Skeletal muscle cell (primary cell): ENCODE measurements around the gene GALNT2.

ENCODE experiments used
- DNase-seq: peaks from one replicate; pipeline ENCODE4 v3.0.0-alpha.2; 2010; ENCODE audit warnings: low read depth
- H3K4me3 ChIP-seq: 2 replicates; pipeline ENCODE4 v1.5.1; 2011; ENCODE audit warnings: low read depth, mild to moderate bottlenecking, control low read depth, low read length, moderate library complexity

The GALNT2 gene

DNA sequence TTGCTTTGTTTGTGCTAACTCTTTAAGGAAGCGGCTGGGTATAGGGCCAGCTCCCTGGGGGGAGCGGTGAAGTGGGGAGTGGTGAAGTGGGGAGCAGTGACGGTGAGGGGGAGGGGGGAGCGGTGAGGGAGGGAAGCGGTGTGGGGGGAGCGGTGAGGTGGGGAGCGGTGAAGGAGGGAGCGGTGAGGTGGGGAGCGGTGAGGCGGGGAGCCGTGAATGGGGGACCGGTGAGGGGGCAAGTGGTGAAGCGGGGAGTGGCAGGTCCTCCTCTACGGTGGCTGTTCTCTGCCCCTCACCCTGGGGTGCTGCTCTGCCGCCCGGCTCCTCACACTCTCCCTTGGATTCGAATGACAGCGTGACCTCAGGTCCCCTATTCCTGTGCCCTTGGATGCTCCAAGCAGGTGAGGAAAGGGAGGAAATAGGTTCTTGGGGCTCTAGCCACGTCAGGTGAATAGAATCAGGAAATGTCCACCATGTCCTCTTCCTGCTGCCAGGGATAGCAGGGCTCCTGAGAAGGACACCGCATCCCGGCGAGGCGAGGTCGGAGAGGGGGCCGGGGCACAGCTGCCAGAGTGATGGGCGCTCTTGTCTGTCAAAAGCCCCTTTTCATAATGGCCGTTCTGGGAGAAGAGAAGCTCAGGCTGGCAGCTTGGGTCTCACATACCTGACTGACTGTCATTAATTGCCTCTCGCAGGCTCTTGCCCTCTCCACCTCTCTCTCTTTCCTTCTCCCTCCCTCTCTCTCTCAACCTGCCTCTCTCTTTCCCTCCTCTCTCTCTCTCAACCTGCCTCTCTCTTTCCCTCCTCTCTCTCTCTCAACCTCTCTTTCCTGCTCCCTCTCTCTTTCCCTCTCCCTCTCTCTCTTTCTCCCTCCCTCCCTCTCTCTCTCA is 224.9 kb downstream of the GALNT2 start:
- no peak overlapping the region for H3K4me3 ChIP-seq
- DNase-seq: no peak

DNA sequence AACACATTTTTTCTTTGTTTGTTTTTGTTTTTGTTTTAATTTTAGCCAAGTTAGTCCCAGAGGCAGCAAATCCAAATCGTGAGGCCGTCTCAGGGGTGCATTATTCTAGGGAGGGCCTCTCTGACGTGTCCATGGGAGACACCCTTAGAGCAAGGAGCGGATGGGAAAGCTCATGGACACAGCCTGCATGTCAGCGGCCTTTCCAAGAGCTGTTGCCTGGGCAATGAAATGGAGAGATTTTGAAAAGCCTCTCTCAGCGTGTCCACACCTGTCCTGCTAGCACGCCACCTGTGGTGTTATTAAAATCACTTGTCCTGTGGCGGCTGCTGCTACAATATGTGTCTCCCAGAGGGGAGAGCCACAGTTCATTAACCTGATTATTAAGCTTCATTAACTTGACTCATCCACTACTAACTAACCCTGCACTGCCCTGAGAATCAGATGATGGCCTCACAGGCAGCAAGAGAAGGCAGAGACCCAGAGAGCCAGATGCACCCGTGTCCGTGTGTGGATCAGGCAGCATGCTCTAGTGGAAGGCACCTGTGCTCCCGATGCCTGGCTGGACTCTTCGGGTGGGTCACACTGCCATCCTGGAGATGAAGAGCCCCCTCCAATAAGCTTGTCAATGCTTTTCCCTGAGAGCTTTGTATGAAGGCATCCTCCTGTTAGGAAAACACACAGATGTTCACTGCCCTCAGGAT is 225.8 kb downstream of the GALNT2 start:
- no peak for DNase-seq
- H3K4me3 ChIP-seq: no peak overlapping the region

- no peak overlapping the region for H3K4me3 ChIP-seq
- DNase-seq: no peak
Measured at GRCh38 chr1:230293390-230293700, 226.3 kb downstream of the GALNT2 start.

DNA sequence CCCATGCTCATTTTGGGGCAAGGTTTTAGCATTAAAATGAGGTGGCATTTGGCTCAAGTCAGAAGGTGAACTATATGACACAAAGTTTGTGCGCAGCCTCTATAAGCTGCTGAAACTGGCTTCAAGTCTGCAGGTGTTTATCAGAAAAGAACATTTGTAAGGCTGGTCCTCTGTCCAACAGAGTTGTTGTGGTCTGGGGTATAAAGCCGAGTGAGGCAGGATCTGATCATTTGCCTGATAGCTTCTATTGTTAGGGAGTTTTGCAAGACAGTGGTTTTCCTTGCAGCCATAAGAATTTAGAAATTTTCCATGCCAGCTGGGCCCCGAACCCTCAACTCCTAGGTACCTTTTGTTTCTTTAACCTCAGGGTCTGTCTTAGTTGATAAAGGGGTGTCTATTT is 228.3 kb downstream of the GALNT2 start:
- no peak for DNase-seq
- H3K4me3 ChIP-seq: no peak overlapping the region

DNA sequence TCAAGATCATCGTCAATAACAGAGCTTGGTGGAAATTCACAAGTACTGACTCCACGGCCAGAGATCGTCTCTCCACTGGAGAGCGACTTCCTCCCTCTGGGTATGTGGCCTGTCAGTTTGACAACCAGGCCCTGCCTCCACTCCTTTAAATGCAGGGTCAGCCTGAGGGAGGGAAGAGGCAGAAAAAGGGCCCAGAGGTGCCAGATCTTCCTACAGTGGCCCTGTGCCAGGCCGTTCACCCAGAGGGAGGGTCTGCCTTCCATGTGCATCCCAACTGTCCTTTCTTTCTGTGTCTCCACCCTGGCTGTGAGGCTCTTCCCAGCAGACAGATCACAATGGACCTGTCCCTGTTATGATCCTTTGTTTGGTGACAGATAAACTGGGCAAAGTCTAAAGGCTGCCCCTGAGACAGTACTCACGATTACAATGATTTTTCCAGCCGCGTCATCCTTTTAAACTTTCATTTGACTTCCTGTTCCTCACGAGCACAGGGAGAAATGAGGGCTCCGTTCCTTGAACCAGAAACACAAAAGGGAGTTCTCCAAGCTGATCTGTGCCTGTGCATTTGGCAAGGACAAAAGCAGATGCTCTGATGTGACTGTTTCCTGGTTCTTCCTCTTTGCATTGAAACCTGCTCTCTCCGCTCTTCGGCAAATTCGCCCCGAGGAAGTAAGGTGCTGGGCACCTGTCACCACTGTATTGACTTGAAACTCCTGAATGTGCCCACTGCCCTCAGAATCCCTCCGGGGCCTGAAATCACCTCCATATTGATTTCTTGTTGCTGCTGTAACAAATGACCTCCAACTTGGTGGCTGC is 232.4 kb downstream of the GALNT2 start:
- no peak for DNase-seq
- H3K4me3 ChIP-seq: no peak overlapping the region

DNA sequence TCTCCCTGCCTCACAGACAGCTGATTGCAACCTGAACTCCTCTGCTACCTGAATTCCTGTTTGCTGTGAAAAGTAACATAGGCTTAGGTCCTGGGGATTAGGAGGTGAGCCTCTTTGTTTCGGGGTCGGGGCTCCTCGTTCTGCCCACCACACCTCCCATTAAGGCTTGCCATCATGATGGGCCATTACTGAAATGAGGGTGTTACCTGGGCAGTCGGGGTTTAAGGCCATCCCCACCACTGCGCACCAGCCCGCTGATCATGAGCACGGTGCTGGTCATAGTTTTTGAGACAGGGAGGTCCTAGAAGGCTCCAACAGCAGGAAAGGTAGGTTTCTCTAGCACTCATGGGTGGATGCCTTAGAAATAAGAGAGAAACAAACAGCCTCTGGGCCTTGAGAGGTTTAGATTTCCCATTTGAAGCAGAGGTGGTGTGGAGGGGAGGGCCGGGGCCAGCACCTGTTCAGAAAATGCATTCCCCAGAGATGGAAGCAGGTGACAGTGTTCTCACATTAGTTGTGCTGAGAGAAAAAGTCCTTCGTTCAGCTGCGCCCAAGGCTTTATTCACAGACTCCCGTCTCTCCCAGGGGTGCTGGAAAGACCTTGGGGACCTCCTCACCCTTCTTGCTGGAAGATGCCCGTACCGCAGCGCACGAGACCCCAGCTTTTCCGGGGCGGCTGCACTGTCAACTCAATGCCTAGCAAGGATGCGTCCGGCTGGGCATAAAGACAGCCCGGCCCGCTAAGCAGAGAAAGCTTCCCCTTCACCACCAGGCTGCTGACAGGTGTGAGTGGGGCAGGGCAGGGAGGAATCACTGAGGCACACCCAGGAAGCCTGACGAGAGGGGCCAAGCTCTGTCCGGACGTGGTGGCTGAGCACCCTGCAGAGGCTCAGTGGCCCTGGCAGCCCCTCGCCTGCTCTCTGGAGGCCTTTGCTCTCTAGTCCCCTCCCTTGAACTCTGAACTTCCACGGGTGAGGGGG is 233.6 kb downstream of the GALNT2 start:
- no peak for DNase-seq
- H3K4me3 ChIP-seq: no peak overlapping the region

GRCh38 chr1:230301322-230301721 is 234.3 kb downstream of the GALNT2 start:
- H3K4me3 ChIP-seq: no peak overlapping the region
- no peak for DNase-seq

DNA sequence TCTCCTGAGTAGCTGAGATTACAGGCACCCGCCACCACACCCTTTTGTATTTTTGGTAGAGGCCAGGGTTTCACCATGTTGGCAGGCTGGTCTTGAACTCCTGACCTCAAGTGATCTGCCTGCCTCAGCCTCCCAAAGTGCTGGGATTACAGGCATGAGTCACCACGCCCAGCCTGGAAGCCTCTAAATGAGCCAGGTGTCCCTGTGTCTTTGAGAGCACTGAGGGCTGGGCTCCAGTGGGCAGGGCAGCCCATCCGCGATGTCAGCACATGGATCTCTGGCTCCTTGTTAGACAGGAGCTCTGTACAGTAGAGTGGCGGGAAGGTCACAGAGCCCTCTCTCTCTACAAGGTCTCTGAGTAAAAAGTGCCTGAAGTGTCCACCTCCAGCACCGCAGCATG is 234.8 kb downstream of the GALNT2 start:
- H3K4me3 ChIP-seq: no peak overlapping the region
- no peak for DNase-seq

- no peak for DNase-seq
- H3K4me3 ChIP-seq: no peak overlapping the region
Measured at GRCh38 chr1:230303069-230303468, 236.0 kb downstream of the GALNT2 start.

- no peak overlapping the region for H3K4me3 ChIP-seq
- peak; percentile 32 for DNase-seq
Measured at GRCh38 chr1:230303822-230304221, 236.8 kb downstream of the GALNT2 start.

DNA sequence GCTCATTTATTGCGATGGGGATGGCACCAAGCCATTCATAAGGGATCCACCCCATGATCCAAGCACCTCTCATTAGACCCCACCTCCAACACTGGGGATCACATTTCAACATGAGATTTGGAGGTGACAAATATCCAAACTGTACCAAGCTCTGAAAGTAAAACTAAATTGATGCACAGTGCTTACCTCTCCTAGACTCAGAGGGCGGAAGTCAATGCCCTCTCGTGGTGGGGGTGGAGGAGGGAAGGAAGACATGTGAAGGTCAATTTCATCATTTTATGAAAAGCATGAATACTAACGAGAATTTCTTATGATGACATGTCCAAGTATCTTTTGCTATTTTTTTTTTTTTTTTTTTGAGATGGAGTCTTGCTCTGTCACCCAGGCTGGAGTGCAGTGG is 239.1 kb downstream of the GALNT2 start:
- H3K4me3 ChIP-seq: no peak overlapping the region
- no peak for DNase-seq

- no peak for DNase-seq
- H3K4me3 ChIP-seq: no peak overlapping the region
Measured at GRCh38 chr1:230307213-230307612, 240.2 kb downstream of the GALNT2 start.

- peak; percentile 73 for DNase-seq
- H3K4me3 ChIP-seq: no peak overlapping the region
Measured at GRCh38 chr1:230308039-230308438, 241.0 kb downstream of the GALNT2 start.

DNA sequence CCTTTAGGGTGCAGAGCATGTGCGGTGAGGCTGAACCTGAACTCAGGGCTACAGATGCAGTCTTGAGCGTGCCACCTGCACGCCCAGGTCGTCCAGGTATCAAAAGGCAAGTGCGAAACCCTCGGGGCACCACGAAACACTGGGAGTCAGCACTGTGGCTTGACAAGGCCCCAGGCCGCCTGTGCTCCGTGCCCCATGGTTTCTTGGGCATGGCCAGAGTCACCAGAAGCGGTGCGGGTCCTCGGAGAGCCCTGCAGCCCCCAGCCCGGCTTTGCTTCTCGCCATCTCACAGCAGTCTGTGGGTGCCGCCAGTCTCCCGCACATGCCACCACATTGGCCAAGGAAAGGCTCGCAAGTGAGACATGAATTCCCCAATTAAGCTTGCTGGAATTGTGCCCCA is 241.8 kb downstream of the GALNT2 start:
- no peak overlapping the region for H3K4me3 ChIP-seq
- DNase-seq: no peak

GRCh38 chr1:230309646-230310177 is 242.7 kb downstream of the GALNT2 start:
- H3K4me3 ChIP-seq: no peak overlapping the region
- no peak for DNase-seq

DNA sequence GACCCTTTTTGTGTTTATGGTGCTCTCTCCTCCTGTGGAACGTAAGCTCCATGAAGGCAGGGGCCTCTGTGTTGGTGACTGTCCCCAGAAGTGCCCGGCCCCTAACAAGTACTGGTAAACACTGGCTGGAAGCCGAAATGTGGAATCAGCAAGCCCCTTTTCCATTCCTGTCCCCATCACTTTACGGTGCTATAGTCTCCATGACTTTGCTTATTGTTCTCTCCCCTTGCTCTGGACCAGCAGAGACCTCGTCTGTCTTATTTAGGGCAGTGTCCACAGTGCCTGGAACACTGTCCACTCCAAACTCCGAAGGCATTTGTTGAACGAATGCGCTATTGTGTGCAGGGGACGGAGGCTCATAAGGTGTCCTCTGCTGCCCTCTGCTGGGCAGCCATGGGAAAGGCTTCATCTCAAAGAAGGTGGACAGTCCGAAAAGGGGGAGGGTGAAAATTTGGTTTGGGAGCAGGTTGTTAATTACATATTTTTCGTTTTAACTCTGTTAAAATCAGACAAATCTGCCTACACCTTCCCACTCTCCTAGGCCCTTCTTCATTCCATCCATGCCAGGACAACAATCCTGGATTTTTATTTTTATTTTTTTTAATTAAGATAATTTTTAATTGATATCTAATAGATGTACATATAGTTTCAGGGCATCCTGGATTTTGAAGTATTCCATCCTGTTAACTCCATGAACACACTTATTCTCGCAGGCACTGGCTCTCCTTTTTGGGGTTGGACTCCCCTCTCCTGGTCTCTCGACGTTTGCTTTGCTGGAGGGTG is 243.5 kb downstream of the GALNT2 start:
- no peak for DNase-seq
- H3K4me3 ChIP-seq: no peak overlapping the region

- DNase-seq: no peak
- no peak overlapping the region for H3K4me3 ChIP-seq
Measured at GRCh38 chr1:230312676-230313075, 245.6 kb downstream of the GALNT2 start.

DNA sequence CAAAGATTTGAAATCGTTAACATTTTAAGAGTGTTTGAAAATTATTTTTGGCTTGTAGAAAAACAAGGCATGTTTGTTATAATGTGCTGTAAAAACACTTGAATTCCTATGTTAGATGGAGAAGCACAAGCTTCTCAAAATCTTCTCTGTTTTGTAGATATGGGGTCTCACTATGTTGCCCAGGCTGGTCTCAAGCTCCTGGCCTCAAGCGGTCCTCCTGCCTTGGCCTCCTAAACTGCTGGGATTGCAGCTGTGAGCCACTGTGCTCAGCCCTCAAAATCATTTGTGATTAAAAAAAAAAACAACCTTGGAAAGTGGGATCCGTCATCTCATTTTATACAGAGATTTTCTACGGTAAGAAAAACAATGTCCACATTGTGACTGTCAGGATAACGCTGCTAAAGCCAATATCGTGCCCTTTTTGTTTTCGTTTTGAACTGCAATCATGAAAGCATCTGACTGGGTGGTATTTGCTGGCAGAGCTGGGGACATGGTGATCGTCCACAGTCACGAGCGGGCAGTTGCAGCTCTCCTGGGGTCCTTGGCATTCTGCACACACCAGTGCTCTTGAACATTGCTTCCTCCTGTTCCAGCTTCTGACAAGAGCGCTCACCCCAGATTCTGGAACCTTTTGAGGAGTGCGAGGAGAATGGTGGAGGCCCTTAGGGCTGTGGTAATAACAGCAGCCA is 246.6 kb downstream of the GALNT2 start:
- no peak overlapping the region for H3K4me3 ChIP-seq
- DNase-seq: no peak
